GM19372 (cell line): ENCODE measurements around the gene POLDIP3.

Experiments
- ATAC-seq: cut with Tn5 transposase; IDR thresholded peaks from one replicate; pipeline ENCODE4 v1.9.1; 2021; ENCODE audit warnings: mild to moderate bottlenecking, low read depth, moderate library complexity; ENCODE audit not compliant: unreplicated experiment

The POLDIP3 gene, protein sequence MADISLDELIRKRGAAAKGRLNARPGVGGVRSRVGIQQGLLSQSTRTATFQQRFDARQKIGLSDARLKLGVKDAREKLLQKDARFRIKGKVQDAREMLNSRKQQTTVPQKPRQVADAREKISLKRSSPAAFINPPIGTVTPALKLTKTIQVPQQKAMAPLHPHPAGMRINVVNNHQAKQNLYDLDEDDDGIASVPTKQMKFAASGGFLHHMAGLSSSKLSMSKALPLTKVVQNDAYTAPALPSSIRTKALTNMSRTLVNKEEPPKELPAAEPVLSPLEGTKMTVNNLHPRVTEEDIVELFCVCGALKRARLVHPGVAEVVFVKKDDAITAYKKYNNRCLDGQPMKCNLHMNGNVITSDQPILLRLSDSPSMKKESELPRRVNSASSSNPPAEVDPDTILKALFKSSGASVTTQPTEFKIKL

DNA sequence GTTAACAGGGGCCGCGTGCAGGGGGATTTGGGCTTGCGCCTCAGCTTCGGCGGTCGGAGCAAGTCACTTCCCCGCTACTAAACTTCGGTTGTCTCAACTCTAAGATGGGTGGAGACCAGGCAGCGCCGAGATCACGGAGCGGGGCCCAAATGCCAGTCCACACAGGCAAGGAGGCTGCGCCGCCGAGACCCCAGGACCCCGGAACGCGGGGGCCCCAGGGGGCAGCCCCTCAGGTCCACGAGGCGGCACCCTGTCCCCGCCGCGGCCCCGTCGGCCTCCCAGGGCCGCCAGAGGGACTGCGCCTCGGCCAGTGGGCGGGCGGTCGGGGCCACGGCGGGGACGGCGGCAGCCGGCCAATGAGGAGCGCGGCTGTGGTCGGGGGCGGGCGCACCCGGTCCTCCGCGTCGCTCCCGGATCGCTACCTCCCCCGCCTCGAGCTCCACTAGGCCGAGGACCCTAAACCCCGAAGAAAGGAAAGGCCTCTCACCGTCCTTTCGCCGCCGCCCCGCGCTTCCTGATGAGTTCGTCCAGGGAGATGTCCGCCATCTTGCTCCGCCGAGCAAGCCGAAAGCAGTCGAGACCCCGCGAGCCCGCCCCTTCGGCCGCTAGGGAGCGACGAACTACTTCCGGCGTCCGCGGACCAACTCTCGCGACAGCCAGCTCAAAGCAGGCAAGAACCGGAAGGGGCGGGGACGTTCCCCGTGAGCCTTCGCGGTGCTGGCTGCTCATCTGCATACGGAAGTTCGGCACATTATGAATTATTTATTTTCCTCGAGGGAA, at the start of gene POLDIP3:
TSS of gene POLDIP3 (minus strand) at position 572 of the 780 bp plus-strand sequence. CDS start at position 546, 26 bp downstream.
- peak; percentile 66 for ATAC-seq

DNA sequence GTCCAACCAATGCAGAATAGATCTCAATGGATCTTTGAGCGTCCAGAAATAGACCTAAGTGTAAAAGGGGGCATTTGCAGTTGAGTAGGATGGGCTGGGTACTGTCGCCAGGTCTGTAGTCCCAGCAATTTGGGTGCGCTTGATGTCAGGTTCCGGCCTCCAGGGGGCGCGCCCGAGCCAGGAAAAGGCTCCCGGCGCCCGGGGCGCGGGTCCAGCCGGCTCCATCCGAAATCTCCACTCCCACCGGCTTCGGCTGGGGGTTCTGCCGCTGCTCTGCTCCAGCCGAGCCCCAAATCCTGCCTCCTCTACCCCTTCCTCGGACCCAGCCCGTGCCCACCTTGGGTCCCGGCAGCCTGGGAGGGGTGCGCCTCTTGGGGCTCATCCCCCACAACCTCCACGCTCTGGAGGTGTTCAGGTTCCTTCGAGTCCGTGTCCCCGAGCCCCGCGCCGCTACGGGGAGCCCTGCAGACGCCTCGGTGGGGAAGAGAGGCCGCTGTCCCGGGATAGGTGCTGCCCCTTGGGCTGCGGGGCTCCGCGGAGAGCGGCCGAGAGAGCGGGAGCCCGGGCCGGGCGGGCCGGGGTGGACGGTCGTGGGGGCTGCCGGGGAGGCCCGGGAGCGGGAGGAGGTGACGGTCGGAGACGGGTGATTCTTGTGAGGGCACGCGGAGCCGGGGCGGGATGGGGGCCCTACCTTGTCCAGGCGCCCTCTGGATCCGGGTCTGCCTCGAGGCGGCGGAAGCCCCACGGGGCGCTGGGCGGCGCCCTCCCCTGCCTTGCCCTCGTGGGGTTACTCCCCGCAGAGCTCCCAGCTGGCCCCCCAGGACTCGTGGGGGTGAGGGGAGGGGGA, 47.5 kb upstream of the POLDIP3 start:
- no peak for ATAC-seq

- no peak for ATAC-seq
These were observed 41.9 kb upstream of the POLDIP3 start for GRCh38 chr22:42656578-42656977.

DNA sequence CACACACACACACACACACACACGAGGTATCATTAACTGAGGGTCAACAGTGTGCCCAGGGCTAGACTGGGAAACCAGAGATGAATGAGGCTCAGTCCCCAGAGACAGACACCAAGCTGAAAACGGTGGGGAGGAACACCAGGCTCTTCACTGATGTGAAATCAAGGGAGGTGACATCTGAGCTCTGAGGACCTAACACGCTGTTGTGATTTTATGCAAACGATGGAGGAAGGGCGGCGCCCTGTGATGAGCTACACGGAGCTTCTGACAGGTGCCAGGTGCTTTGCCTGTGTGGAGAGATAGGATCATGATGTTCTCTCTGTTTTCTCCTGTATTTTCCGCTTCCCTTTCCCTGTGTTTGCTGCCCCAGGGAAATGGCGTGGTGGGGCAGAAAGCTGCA, 41.0 kb upstream of the POLDIP3 start:
- no peak for ATAC-seq

DNA sequence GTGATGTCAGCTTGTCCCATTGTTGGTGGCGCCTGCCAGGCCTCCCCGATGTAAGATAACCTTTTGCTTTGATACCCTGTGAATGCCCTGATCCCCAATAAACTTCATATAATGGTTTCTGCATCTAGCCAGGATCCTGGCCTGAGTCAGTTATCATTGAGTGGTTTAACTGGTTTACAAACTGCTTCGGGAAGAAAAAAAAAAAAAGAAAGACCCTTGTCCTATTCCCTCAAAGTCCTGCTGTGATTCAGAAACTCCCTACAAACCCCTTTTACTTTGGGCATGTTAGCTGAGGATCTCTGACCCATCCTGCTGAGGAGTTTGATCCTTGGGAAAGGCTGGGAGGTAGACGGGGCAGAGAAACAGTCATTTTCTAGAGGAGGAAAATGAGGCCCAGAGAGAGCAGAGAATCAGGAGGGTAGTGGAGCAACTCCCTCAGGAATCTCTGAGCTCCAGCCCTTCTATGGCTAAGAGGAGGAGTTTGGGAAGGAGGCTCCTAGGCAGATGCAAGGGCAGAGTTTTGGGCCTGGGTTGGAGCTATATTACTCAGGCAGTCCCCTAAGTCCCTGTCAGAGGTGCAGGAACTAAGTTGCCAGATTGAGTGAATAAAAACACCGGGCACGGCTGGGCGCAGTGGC, 39.9 kb upstream of the POLDIP3 start:
- ATAC-seq: no peak

DNA sequence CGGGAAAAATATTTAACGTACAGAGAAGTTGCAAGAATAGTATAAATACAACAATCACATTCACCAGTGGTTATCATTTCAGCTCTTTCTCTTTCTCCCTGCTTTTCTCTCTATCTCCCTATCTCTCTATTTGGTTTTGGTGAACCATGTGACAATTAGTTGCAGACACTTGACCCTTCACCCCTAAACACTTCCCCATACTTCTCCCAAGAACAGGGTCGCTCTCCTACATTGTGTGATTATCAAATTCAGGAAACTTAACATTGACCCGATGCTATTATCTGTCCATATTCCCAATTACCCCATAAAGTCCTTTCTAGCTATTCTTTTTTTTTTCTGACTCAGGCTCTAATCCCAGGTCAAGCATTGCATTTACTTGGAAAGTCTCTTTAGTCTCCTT, 39.3 kb upstream of the POLDIP3 start:
- no peak for ATAC-seq

- ATAC-seq: no peak
These were observed 36.5 kb upstream of the POLDIP3 start for GRCh38 chr22:42651134-42651533.

DNA sequence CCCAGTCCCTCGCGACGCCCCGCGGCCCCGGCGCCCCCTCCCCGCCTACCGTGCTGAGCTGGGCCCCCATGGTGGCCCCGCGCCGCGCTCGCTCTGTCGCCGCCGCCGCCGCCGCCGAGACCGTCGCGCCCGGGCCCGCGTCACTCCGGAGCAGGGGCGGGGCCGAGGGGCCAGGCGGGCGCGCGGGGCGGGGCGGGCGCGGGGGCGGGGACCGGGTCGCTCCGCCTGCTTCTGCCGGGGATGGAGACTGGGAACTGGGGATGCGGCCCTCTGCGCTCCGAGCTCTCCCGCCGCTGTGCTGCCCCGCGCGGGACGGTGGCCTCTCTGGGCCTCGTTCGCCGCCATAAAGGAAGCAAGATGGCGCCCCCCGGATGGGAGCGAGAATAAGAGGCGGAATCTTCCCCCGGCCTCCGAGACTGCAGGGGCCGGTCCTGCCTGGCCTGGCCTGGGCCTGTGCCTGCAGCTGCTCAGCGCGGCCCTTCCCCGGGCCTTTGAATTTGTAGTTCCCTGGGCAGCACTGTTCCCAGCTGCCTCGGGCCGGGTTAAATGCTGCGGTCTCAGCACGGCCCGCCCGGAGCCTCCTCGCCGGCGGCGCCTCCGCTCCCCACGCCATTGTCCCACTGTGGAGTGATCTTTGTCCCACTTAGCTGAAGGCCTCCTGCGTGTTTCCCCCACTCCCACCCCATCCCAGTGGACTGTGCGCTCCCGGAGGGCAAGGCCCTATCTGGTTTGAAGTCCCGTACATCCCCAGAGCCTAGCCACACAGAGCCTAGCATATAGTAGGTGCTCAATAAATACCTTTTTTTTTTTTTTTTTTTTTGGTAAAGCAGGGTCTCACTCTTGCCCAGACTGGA, 34.8 kb upstream of the POLDIP3 start, which contains the start of gene CYB5R3:
TSS of gene CYB5R3 (minus strand) at position 147 of the 854 bp plus-strand sequence. CDS start at position 70, 77 bp downstream.
- ATAC-seq: peak; percentile 77

DNA sequence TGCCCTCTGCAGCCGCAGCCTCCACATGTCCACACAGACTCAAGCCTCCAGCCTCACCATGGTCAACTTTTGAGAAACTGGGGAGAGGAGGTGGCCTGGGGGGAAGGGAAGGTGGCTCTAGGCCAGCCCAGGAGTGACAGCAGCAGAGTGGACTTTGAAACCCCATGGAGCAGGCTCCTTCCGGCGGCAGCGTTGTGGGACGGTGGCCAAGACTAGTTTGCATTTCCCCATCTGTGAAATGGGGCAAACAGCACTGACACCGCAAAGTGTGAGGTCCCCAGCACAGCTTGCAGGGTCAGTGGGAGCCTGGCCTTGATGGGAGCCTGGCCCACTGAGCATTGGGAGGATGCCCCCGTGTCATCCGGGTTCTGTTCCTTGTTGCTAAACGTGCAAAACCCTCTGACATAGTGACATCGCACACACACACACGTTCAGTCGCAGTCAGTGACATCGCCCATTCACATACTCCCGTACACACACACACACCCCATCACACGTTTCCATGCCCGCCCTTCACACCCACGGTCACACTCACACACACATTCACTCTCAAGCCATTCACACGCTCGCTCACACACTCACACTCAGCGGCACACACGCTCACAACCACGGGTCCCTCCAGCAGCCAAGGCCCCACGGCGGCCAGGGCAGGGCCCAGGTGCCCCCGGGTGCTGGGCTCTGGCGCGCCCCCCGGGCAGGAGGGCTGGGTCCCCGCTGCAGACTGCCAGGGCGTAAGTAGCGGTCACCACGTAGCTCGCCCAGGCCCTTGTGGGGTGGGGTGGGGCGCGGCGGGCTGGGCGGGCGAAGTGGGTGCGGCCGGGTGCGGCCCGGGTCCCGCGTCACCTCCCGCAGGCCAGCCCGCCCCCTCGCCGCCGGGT, 33.9 kb upstream of the POLDIP3 start:
- ATAC-seq: peak; percentile 50

- no peak for ATAC-seq
These were observed 33.3 kb upstream of the POLDIP3 start for GRCh38 chr22:42648017-42648367.

- no peak for ATAC-seq
These were observed 32.2 kb upstream of the POLDIP3 start for GRCh38 chr22:42646569-42647525.

DNA sequence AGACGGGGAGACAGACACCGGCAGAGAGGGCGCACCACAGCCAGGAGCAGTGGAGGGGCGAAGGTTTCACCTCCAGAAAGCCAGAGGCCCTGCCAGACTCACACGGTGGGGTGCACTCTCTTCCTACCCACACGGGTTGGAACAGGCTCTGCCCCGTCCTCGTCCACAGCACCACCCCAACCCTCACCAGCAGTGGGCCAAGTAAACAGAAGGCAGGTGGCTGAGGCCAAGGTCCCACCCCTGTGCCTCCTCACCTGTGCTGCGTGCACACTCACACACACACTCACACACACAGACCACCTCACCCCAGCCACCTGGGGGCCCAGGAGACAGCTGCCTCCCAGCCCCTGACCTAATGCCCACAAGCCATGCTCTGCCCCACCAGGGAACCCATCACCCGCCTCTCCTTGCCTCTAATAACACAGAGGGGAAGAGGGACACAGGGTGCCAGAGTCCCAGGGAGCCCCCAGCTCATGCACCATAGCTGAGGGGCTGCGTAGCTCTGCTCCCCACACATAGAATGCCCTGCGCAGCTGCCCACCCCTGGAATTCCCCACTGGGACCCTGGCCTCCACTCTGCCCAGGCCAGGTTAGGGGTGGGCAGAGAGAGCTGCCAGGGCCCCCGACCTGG, 31.4 kb upstream of the POLDIP3 start:
- ATAC-seq: no peak

DNA sequence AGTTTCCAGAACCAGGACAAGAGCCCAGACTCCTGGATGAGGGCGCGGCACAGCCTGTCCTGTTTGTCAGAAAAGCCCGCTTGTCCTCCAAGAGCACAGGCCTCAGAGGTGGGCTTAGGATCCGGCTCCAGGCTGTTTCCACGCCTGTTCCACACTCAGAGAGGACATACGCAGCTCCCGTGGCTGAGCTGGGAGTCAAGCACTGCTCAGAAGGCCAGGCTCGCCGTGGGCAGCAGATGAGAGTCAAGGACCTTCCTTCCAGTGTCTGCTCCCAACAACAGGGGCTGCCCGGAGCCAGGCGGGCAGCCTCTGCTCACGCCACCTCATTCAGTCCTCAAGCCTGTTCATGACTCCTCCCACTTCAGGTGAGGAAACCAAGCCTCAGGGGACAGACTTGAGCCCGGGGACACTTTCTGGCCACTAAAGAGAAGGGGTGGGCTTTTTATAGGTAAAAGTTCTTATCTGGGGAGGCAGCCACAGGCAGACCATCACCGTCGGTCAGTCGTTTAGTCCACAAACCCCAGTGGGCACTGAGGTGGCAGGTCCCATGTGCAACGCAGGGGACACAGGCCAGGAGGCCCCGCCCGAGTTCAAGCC, 30.8 kb upstream of the POLDIP3 start:
- ATAC-seq: no peak

DNA sequence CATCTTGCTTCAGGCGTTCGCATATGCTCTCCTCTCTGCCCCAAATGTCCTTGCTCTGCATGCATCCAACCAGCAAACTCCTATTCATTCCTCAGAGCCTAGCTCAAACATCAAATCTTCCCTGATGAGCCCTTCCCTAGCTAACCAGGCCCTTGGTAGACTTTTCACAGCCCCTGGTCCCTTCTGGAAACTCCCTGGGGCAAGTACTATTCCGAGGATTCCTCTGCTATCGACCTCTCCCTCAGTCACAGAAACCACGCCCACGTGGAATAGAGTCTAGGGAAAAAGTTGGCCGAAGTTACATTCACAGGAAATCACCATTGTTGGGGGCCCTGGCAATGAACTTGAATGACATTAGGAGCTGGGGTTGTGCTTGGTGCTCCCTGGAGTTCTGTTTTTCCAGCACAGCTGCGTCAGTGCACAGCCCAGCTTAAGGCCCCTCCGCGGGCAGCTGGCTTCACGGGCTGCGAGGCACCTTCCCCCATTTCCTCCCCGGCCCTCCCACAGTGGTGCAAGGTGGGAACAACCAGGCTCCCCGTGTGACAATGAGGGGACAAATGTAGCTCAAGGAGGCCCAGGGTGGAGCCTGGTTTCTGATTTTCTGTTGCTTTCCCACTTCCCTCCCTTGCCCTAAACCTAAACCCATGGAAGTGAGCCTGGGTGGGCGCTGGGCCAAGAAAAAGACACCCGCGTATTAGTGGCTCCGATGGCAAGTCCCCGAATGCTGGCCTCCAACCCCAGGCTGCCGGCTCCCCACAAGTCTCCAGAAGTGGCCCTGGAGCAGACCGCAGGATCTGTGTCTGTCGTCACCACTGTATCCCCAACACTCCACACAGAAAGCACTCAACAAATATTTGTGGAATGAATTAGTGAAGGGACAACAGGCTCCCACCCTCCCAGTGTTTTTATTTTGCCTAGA, 30.0 kb upstream of the POLDIP3 start:
- no peak for ATAC-seq

GRCh38 chr22:42643634-42644421, 29.1 kb upstream of the POLDIP3 start:
- ATAC-seq: no peak
